Fibroblast of skin of right biceps (primary cell): ENCODE results near the gene MAPT.
"Not testable (repeated sequence)": the region's sequence is repeated elsewhere in the genome, so short reads cannot be mapped to it uniquely, and the experiment has no call there.

Source experiments
- DNase-seq: peaks from one replicate; pipeline ENCODE4 v3.0.0-alpha.2; 2013

Gene MAPT

DNA sequence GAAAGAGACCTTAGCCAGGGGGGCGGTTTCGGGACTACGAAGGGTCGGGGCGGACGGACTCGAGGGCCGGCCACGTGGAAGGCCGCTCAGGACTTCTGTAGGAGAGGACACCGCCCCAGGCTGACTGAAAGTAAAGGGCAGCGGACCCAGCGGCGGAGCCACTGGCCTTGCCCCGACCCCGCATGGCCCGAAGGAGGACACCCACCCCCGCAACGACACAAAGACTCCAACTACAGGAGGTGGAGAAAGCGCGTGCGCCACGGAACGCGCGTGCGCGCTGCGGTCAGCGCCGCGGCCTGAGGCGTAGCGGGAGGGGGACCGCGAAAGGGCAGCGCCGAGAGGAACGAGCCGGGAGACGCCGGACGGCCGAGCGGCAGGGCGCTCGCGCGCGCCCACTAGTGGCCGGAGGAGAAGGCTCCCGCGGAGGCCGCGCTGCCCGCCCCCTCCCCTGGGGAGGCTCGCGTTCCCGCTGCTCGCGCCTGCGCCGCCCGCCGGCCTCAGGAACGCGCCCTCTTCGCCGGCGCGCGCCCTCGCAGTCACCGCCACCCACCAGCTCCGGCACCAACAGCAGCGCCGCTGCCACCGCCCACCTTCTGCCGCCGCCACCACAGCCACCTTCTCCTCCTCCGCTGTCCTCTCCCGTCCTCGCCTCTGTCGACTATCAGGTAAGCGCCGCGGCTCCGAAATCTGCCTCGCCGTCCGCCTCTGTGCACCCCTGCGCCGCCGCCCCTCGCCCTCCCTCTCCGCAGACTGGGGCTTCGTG is at the start of gene MAPT:
MAPT (plus strand) TSS at position 533 of the 763 bp plus-strand sequence. CDS start 67,784 bp downstream, outside the sequence.
- peak; percentile 89 for DNase-seq

GRCh38 chr17:45844695-45845375 is 49.5 kb upstream of the MAPT start, which contains the start of gene SPPL2C:
SPPL2C (plus strand) TSS chr17:45844881; CDS start chr17:45844907, 26 bp downstream.
- no peak for DNase-seq

DNA sequence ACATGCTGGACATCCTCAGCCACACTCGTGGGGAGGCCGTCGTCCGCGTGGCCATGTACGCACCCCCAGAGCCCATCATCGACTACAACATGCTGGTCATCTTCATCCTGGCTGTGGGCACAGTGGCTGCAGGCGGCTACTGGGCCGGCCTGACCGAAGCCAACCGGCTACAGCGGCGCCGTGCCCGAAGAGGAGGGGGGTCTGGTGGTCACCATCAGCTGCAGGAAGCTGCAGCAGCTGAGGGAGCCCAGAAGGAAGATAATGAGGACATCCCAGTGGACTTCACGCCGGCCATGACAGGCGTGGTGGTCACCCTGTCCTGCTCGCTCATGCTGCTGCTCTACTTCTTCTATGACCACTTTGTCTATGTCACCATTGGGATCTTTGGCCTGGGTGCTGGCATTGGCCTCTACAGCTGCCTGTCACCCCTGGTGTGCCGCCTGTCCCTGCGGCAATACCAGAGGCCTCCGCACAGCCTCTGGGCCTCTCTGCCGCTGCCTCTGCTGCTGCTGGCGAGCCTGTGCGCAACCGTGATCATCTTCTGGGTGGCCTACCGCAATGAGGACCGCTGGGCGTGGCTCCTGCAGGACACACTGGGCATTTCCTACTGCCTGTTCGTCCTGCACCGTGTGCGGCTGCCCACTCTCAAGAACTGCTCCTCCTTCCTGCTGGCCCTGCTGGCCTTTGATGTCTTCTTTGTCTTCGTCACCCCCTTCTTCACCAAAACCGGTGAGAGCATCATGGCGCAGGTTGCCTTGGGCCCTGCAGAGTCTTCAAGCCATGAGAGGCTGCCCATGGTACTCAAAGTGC is 48.8 kb upstream of the MAPT start:
- no peak for DNase-seq

DNA sequence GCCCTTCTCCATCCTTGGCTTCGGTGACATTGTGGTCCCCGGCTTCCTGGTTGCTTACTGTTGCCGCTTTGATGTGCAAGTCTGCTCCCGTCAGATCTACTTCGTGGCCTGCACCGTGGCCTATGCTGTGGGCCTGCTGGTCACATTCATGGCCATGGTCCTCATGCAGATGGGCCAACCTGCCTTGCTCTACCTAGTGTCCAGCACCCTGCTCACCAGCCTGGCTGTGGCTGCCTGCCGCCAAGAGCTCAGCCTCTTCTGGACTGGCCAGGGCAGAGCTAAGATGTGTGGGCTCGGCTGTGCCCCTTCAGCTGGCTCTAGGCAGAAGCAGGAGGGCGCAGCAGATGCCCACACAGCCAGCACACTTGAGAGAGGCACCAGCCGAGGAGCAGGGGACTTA is 48.1 kb upstream of the MAPT start:
- no peak for DNase-seq

DNA sequence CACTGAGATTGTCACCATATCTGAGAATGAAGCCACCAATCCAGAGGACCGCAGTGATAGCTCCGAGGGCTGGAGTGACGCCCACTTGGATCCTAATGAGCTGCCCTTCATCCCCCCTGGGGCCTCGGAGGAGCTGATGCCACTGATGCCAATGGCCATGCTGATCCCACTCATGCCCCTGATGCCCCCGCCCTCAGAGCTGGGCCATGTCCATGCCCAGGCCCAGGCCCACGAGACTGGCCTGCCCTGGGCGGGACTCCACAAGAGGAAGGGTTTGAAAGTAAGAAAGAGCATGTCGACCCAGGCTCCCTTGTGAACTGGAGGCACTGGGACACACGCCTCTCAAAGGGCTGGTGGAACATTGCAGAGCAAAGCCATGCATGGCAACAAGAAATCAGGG is 47.7 kb upstream of the MAPT start:
- DNase-seq = no peak

GRCh38 chr17:45847101-45847500 is 47.3 kb upstream of the MAPT start:
- no peak for DNase-seq

DNA sequence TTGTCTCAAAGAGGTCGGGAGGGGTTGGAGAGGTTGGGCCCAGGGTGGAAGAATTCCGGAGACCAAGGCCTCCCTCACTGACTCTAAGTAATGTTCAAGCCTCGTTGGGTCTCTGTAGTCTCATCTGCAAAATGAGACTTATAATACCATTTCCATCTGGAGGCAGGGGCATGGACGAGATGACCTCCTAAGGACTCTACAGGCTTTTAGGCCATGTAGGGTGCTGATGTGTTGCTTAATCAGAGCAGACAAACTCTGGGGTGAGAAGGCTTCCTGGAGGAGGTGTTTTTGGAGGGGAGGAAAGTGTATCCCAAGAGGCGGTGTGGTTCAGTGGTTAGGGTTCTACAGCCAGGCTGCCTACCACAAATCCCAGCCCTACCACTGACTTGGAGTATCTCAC is 46.6 kb upstream of the MAPT start:
- DNase-seq = no peak

DNA sequence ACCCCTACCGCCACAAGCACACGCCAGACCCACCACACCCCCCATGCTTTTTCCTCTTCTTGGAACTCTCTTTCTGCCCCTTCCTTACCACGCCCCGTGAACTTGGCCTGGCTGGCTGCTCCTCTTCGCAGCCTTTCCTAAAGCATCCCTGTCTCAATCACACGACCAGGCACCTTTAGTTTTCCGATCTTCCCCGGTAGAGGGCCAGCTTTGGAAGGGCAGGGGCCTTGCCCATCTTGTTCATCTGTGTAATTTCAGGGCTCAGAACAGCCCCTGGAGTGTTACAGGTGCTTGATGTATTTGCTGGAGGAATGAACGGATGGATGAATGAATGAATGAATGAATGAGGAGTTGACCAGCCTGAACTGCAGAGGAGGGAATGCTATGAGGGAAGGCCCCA is 45.9 kb upstream of the MAPT start:
- DNase-seq = no peak

- DNase-seq = no peak
These were observed 45.4 kb upstream of the MAPT start for GRCh38 chr17:45848868-45849535.

DNA sequence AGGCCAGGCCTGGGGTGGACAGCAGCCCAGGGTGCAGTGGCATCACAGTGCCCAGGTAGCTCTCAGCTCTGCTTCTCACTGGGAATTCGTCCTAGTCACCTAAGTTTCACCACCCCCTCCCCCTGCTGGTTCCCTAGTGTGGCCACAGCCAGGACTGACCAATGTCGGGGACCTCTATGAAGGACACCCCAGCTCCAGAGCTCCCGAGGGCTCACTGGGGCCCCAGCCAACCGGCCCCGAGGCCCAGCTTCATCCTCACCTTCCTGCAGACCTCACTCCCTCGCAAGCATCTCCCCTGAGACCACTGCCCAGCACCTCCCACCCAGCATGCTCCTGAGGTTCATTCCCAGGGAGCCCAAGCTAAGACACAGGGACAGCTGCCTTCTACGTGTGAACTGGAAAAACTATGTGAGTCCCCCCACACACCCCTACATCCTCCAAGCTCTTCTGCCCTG is 44.8 kb upstream of the MAPT start:
- DNase-seq = no peak

GRCh38 chr17:45850011-45850410 is 44.3 kb upstream of the MAPT start:
- DNase-seq = no peak

- DNase-seq = no peak
These were observed 43.9 kb upstream of the MAPT start for GRCh38 chr17:45850468-45850867.

- DNase-seq = no peak
These were observed 43.3 kb upstream of the MAPT start for GRCh38 chr17:45851022-45851421.

DNA sequence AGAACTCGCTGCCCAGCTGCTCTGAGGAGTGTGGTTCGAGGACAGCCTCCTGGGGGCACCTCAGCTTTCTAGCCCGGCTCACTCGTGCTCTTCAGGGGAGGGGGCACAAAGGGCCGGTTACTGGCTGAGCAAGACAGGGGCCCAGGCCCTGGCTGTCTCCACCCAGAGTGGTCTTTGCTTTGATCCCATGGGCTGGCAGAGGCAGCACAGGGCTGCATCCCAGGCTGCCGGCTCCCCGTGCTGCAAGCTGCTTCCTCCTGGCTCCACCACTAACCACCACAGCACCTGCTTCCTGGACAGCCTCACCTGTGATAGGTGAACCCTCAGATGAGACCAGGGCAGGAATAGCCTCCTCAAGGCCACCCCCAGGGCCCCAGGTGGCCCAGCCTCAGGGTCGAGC is 42.9 kb upstream of the MAPT start:
- DNase-seq = no peak

DNA sequence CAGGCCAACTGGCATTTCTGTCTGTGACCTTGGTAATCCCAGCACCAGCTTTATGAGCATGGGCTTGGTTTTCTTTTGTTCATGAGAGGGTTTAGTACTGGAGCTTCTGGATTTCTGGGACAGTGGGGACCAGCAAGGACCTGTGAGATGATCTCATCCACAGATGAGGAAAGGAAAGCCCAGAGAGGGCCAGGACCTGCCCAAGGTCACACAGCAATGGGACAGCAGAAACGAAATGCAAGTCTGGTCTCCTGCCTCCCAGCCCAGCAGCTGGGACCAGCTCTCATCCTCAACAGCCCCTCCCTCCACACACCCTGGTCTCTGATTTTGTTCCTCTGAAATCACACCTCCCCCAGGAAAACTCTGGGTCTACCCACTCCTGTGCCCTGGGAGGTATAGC is 42.5 kb upstream of the MAPT start:
- DNase-seq = no peak

GRCh38 chr17:45852535-45853297 is 41.6 kb upstream of the MAPT start:
- peak; percentile 44 for DNase-seq

- DNase-seq = no peak
These were observed 40.1 kb upstream of the MAPT start for GRCh38 chr17:45854209-45854608.

- DNase-seq = no peak
These were observed 38.5 kb upstream of the MAPT start for GRCh38 chr17:45855691-45856336.

DNA sequence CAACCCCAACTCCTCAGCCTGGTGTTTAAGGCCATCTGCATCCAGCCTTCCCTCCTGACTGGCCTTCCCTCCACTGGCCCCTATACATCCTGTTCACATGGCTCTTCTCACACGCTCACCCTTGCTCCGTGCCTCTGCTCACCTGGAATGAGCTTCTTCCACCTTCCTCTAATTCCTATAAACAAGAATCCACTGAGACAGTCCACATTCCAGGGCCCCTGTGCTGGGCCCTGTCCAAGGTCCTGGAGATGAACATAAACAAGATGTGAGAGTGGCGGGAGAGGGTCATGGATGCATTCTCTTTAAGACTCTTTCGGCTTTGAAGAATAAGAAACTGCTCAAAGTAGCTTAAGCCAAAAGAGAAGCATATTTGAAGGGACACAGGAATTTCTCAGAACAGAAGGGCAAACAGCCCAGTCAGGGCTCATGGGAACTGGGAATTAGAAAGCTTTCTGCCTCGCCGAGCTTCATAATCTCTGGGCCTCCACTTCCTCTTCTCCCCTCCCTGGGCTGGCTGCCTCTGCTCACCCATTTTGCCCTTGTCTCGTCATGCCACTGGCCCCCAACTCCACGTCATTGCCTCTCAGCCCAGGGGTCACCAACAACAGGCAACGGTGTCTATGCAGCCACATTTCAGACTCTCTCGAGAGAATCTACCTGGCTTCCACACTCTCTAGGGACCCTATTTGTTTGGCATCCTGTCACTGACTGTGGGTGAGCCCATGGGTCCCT is 36.2 kb upstream of the MAPT start:
- peak; percentile 31 for DNase-seq

DNA sequence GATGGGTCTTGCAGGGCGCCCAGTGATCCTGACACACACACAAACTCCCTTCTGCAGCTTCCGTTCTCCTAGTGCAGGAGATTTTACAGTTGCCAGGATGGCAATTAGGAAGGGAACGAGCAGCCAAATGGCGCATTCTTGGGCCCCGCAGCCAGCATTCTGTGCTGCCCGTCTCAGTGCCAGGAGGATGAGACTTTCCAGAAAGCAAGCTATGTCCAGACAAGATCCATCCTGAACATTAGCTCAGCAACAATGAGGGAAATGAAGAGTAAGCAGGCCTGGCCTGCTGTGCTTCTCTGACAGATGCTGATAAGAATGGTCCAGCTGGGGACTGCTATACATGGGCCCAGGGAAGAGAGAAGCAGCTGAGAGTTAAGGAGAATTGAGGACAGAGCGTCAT is 33.2 kb upstream of the MAPT start:
- DNase-seq = no peak

- DNase-seq = not testable (repeated sequence)
These were observed 32.2 kb upstream of the MAPT start for GRCh38 chr17:45862127-45862526.
